HEK293T (cell line): ENCODE data around the gene KRT7.

Experiments used
- CTCF ChIA-PET: fragments of 350-600 bp; formaldehyde crosslinking; extraction: SDS; loops from one replicate; lab custom pipeline; 2021; ENCODE audit warnings: antibody characterized with exemption, inconsistent platforms; lab: Yijun Ruan, JAX
- POLR2A ChIA-PET: fragments of 350-600 bp; formaldehyde crosslinking; extraction: SDS; loops from one replicate; lab custom pipeline; 2020; ENCODE audit warnings: antibody characterized with exemption, inconsistent platforms; lab: Yijun Ruan, JAX
- DNase-seq: peaks from one replicate; pipeline ENCODE4 v3.0.0; 2012; ENCODE audit warnings: mixed read lengths; ENCODE audit errors: extremely low spot score
- ARNT ChIP-seq: fragments of 450-650 bp; IDR thresholded peaks from 2 replicates; pipeline ENCODE4 v1.6.1; 2017; ENCODE audit warnings: mild to moderate bottlenecking
- BHLHE40 ChIP-seq: fragments of 450-650 bp; IDR thresholded peaks from 2 replicates; pipeline ENCODE4 v1.6.1; 2016; ENCODE audit warnings: mild to moderate bottlenecking, moderate library complexity, borderline replicate concordance
- CTBP1 ChIP-seq: fragments of 450-650 bp; IDR thresholded peaks from 2 replicates; pipeline ENCODE4 v1.6.1; 2016; ENCODE audit warnings: borderline replicate concordance
- ELF4 ChIP-seq: fragments of 450-650 bp; IDR thresholded peaks from 2 replicates; pipeline ENCODE4 v1.6.1; 2017; ENCODE audit warnings: antibody characterized with exemption
- FOXA1 ChIP-seq: fragments of 450-650 bp; IDR thresholded peaks from 2 replicates; pipeline ENCODE4 v1.6.1; 2016; ENCODE audit warnings: mild to moderate bottlenecking
- FOXK2 ChIP-seq: fragments of 450-650 bp; IDR thresholded peaks from 2 replicates; pipeline ENCODE4 v1.6.1; 2016; ENCODE audit warnings: mild to moderate bottlenecking
- FOXM1 ChIP-seq: fragments of 450-650 bp; IDR thresholded peaks from 2 replicates; pipeline ENCODE4 v1.6.1; 2017; ENCODE audit warnings: mild to moderate bottlenecking, borderline replicate concordance
- HDGF ChIP-seq: fragments of 450-650 bp; IDR thresholded peaks from 2 replicates; pipeline ENCODE4 v1.6.1; 2017; ENCODE audit warnings: antibody characterized with exemption, borderline replicate concordance
- L3MBTL2 ChIP-seq: fragments of 450-650 bp; conservative IDR thresholded peaks from 2 replicates; pipeline ENCODE4 v1.6.1; 2016; ENCODE audit warnings: mild to moderate bottlenecking
- LEF1 ChIP-seq: fragments of 450-650 bp; IDR thresholded peaks from 2 replicates; pipeline ENCODE4 v1.6.1; 2017; ENCODE audit warnings: mild to moderate bottlenecking, borderline replicate concordance
- NFRKB ChIP-seq: fragments of 450-650 bp; IDR thresholded peaks from 2 replicates; pipeline ENCODE4 v1.6.1; 2016; ENCODE audit warnings: mild to moderate bottlenecking, moderate library complexity
- PKNOX1 ChIP-seq: fragments of 450-650 bp; IDR thresholded peaks from 2 replicates; pipeline ENCODE4 v1.6.1; 2016
- SP1 ChIP-seq: fragments of 450-650 bp; IDR thresholded peaks from 2 replicates; pipeline ENCODE4 v1.6.1; 2017
- SUZ12 ChIP-seq: fragments of 450-650 bp; IDR thresholded peaks from 2 replicates; pipeline ENCODE4 v1.6.1; 2016; ENCODE audit warnings: mild to moderate bottlenecking
- TARDBP ChIP-seq: fragments of 450-650 bp; IDR thresholded peaks from 2 replicates; pipeline ENCODE4 v1.6.1; 2016
- ZNF384 ChIP-seq: fragments of 450-650 bp; IDR thresholded peaks from 2 replicates; pipeline ENCODE4 v1.6.1; 2016

Gene KRT7

GRCh38 chr12:52261208-52261484 lies 28.1 kb downstream of the KRT7 start:
- ChIA-PET CTCF (interaction anchor here (1.7 kb wide), 1 partner anchor 18 kb away, joined by 5 read pairs; no protein-coding TSS in a partner anchor), POLR2A (no interaction called here)
- TF ChIP-seq ELF4 (no peak), FOXM1 (no peak), ZNF384 (no peak), FOXK2 (no peak), FOXA1 (no peak), LEF1 (no peak), ARNT (no peak), CTBP1 (no peak), L3MBTL2 (no peak), SP1 (no peak)
- no peak for DNase-seq

DNA sequence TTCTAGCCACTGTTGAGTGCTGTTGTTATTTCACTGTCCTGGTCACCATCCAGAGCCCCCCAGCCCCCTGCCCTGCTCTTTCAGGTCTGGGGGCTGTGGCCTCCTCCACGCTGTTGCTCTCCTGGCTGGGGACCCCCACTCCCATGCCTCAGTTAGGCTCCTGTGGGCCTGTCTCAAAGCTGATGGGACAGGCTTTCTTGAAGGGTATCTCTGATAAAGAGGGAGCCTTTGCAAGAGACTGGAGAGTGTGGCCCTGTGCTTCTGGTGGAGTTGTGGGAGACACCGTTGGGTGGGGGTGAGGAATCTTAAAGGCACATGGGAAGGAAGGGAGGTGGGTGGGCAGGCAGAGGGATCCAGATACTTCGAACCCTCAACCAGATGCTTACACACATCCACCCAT lies 29.2 kb downstream of the KRT7 start:
- ChIA-PET CTCF (interaction anchor here (1.7 kb wide), 1 partner anchor 17 kb away, joined by 5 read pairs; no protein-coding TSS in a partner anchor), POLR2A (no interaction called here)
- no peak for TF ChIP-seq SUZ12
- no peak for TF ChIP-seq SP1
- no peak for TF ChIP-seq CTBP1
- no peak for TF ChIP-seq FOXK2
- TF ChIP-seq ARNT = no peak
- DNase-seq = no peak

- ChIA-PET POLR2A (no interaction called here), CTCF (interaction anchor here (0.7 to 3.5 kb wide), 3 partner anchors 15 to 93 kb away, joined by 3 to 25 read pairs (median 3); no protein-coding TSS in a partner anchor)
- no peak for TF ChIP-seq ARNT
- no peak for TF ChIP-seq TARDBP
- TF ChIP-seq PKNOX1 = no peak
- no peak for DNase-seq
Observed at GRCh38 chr12:52263761-52264434, 30.9 kb downstream of the KRT7 start.

GRCh38 chr12:52264435-52264825 lies 31.4 kb downstream of the KRT7 start:
- POLR2A ChIA-PET = no interaction called here
- DNase-seq = no peak
- TF ChIP-seq BHLHE40 (no peak), NFRKB (no peak), TARDBP (no peak), PKNOX1 (no peak), ARNT (no peak), ZNF384 (no peak), FOXM1 (no peak), SP1 (no peak), LEF1 (no peak)
- CTCF ChIA-PET = interaction anchor here (0.7 to 3.5 kb wide), 2 partner anchors 14 to 94 kb away, joined by 3 to 25 read pairs; no protein-coding TSS in a partner anchor

- TF ChIP-seq ZNF384 (no peak), PKNOX1 (no peak), FOXA1 (no peak), FOXM1 (no peak), ARNT (no peak), NFRKB (no peak)
- no peak for DNase-seq
- CTCF ChIA-PET = interaction anchor here (3.5 kb wide), 1 partner anchor 12 kb away, joined by 25 read pairs; no protein-coding TSS in a partner anchor
- POLR2A ChIA-PET = no interaction called here
Observed at GRCh38 chr12:52266514-52266913, 33.5 kb downstream of the KRT7 start.

- ChIA-PET POLR2A (no interaction called here), CTCF (interaction anchor here (1.1 kb wide), 1 partner anchor 12 kb away, joined by 3 read pairs; no protein-coding TSS in a partner anchor)
- TF ChIP-seq BHLHE40 (no peak), ZNF384 (no peak), HDGF (no peak), FOXA1 (no peak), LEF1 (no peak), PKNOX1 (no peak)
- no peak for DNase-seq
Observed at GRCh38 chr12:52267266-52267665, 34.2 kb downstream of the KRT7 start.

DNA sequence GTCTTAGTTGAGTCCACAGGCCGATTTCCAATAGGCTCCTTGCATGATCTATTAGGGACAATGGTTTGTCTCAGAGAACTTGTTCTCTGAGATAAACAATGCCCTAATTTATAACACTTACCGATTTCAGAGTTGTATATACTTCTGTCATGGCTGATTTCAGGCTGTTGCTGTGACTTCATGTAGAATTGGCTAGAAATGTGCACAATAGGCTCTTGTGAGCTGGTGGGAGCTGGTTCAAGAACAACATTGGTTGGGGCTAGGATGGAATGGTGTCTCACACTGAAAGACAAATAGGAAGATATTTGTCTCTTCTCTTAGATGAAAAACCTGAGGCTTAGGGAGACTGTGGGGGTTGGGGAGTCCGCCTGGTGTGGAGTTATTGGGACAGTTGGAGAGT lies 34.7 kb downstream of the KRT7 start:
- CTCF ChIA-PET = interaction anchor here (1.1 kb wide), 1 partner anchor 11 kb away, joined by 3 read pairs; no protein-coding TSS in a partner anchor

More for the DNA sequence above, 34.7 kb downstream of the KRT7 start:
- DNase-seq = no peak
- POLR2A ChIA-PET = no interaction called here
- TF ChIP-seq ELF4 (no peak), ZNF384 (no peak), SP1 (no peak), CTBP1 (no peak), NFRKB (no peak), L3MBTL2 (no peak), FOXK2 (no peak), ARNT (no peak), FOXA1 (no peak), TARDBP (no peak), LEF1 (no peak), FOXM1 (no peak), BHLHE40 (no peak)
